ENCODE measurements around the gene SGSM2.

Gene SGSM2

DNA sequence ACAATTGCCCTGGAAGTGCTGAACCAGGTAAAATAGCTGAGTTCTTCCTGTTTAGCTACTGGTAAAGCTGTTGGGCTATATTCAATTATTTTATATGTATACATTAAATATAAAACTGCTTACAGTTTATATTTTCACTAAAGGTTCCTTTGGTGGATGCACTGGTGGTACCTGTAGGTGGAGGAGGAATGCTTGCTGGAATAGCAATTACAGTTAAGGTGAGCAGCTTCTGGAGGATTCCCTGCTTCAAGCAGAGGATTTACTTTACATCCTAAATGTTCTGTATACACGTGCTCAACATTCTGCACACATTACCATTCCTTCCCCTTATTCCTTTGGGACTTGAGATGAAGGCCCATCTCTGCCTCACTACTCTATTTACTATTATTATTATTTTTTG is 15.9 kb upstream of the SGSM2 start:
- Histone ChIP-seq H3K27ac (replicated peaks) (no peak overlapping the region), H3K4me3 (replicated peaks; ENCODE audit: insufficient read depth, low read length) (no peak overlapping the region), H3K27me3 (ENCODE audit: insufficient read depth, poor library complexity, severe bottlenecking) (no peaks in the 10 kb centered on the region)
- TF ChIP-seq, protein P1, sequence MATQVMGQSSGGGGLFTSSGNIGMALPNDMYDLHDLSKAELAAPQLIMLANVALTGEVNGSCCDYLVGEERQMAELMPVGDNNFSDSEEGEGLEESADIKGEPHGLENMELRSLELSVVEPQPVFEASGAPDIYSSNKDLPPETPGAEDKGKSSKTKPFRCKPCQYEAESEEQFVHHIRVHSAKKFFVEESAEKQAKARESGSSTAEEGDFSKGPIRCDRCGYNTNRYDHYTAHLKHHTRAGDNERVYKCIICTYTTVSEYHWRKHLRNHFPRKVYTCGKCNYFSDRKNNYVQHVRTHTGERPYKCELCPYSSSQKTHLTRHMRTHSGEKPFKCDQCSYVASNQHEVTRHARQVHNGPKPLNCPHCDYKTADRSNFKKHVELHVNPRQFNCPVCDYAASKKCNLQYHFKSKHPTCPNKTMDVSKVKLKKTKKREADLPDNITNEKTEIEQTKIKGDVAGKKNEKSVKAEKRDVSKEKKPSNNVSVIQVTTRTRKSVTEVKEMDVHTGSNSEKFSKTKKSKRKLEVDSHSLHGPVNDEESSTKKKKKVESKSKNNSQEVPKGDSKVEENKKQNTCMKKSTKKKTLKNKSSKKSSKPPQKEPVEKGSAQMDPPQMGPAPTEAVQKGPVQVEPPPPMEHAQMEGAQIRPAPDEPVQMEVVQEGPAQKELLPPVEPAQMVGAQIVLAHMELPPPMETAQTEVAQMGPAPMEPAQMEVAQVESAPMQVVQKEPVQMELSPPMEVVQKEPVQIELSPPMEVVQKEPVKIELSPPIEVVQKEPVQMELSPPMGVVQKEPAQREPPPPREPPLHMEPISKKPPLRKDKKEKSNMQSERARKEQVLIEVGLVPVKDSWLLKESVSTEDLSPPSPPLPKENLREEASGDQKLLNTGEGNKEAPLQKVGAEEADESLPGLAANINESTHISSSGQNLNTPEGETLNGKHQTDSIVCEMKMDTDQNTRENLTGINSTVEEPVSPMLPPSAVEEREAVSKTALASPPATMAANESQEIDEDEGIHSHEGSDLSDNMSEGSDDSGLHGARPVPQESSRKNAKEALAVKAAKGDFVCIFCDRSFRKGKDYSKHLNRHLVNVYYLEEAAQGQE (IDR thresholded peaks at IDR 0.05; ENCODE audit: insufficient replicate concordance, low read depth), result no peak
- TF ChIP-seq GABPA (IDR thresholded peaks at IDR 0.05; ENCODE audit: low read depth), result no peak
- no peak for TF ChIP-seq POLR2AphosphoS5 (IDR thresholded peaks at IDR 0.05; ENCODE audit: low read depth)
- TF ChIP-seq SPI1 (IDR thresholded peaks at IDR 0.05; ENCODE audit: borderline replicate concordance, low read depth), result no peak
- TF ChIP-seq, protein P2, sequence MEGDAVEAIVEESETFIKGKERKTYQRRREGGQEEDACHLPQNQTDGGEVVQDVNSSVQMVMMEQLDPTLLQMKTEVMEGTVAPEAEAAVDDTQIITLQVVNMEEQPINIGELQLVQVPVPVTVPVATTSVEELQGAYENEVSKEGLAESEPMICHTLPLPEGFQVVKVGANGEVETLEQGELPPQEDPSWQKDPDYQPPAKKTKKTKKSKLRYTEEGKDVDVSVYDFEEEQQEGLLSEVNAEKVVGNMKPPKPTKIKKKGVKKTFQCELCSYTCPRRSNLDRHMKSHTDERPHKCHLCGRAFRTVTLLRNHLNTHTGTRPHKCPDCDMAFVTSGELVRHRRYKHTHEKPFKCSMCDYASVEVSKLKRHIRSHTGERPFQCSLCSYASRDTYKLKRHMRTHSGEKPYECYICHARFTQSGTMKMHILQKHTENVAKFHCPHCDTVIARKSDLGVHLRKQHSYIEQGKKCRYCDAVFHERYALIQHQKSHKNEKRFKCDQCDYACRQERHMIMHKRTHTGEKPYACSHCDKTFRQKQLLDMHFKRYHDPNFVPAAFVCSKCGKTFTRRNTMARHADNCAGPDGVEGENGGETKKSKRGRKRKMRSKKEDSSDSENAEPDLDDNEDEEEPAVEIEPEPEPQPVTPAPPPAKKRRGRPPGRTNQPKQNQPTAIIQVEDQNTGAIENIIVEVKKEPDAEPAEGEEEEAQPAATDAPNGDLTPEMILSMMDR (IDR thresholded peaks at IDR 0.05; ENCODE audit: insufficient read depth, low read length), result no peak
- DNase-seq (ENCODE audit: low read depth in 1 of 2, low spot score in 1 of 2), result no peak

DNA sequence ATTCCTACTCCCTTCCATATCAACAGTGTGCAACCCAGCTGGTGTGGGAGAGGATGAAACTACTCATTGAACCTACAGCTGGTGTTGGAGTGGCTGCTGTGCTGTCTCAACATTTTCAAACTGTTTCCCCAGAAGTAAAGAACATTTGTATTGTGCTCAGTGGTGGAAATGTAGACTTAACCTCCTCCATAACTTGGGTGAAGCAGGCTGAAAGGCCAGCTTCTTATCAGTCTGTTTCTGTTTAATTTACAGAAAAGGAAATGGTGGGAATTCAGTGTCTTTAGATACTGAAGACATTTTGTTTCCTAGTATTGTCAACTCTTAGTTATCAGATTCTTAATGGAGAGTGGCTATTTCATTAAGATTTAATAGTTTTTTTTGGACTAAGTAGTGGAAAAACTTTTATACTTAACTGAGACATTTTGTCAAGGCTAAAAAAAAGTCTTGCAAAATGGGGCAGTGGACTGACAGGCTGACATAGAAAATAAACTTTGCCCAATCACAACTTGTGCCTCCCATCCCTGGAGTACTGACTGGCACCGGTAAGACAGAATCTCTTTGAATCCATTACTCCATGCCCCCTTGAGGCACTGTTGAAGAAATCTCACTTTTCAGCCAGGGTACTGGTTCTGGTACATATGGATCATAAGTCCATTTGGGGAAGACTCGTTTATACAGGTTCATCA is 13.5 kb upstream of the SGSM2 start:
- Histone ChIP-seq H3K27me3 (ENCODE audit: insufficient read depth, poor library complexity, severe bottlenecking) (no peaks in the 10 kb centered on the region), H3K27ac (replicated peaks) (no peak overlapping the region), H3K4me3 (replicated peaks; ENCODE audit: insufficient read depth, low read length) (no peak overlapping the region)
- DNase-seq (ENCODE audit: low read depth in 1 of 2, low spot score in 1 of 2), result no peak
- TF ChIP-seq, protein P2 (IDR thresholded peaks at IDR 0.05; ENCODE audit: insufficient read depth, low read length), result no peak
- TF ChIP-seq POLR2AphosphoS5 (IDR thresholded peaks at IDR 0.05; ENCODE audit: low read depth) (no peak), GABPA (IDR thresholded peaks at IDR 0.05; ENCODE audit: low read depth) (no peak), SPI1 (IDR thresholded peaks at IDR 0.05; ENCODE audit: borderline replicate concordance, low read depth) (no peak)
- TF ChIP-seq, protein P1 (IDR thresholded peaks at IDR 0.05; ENCODE audit: insufficient replicate concordance, low read depth), result no peak

DNA sequence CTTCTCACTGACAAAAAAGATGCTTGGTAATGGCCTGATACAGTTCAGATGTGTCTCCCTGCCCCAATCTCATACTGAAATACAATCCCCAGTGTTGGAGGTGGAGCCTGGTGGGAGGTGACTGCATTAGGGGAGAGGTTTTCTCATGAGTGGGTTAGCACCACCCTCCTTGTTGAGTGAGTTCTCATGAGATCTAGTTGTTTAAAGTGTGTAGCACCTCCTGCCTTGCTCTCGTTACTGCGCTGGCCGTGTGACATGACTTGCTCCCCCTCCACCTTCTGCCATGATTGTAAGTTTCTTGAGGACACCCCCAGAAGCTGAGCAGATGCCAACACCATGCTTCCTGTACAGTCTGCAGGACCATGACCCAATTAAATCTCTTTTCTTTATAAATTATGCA is 6.0 kb upstream of the SGSM2 start:
- H3K4me3 ChIP-seq (replicated peaks; ENCODE audit: insufficient read depth, low read length), result no peak overlapping the region
- TF ChIP-seq, protein P1 (IDR thresholded peaks at IDR 0.05; ENCODE audit: insufficient replicate concordance, low read depth), result no peak
- TF ChIP-seq, protein P2 (IDR thresholded peaks at IDR 0.05; ENCODE audit: insufficient read depth, low read length), result no peak
- TF ChIP-seq POLR2AphosphoS5 (IDR thresholded peaks at IDR 0.05; ENCODE audit: low read depth) (no peak), GABPA (IDR thresholded peaks at IDR 0.05; ENCODE audit: low read depth) (no peak), SPI1 (IDR thresholded peaks at IDR 0.05; ENCODE audit: borderline replicate concordance, low read depth) (no peak)
- no peak for DNase-seq (ENCODE audit: low read depth in 1 of 2, low spot score in 1 of 2)
- no peaks in the 10 kb centered on the region for H3K27me3 ChIP-seq (ENCODE audit: insufficient read depth, poor library complexity, severe bottlenecking)
- no peak overlapping the region for H3K27ac ChIP-seq (replicated peaks)
